ENCODE measurements around the gene GPS1.

GPS1 gene

DNA sequence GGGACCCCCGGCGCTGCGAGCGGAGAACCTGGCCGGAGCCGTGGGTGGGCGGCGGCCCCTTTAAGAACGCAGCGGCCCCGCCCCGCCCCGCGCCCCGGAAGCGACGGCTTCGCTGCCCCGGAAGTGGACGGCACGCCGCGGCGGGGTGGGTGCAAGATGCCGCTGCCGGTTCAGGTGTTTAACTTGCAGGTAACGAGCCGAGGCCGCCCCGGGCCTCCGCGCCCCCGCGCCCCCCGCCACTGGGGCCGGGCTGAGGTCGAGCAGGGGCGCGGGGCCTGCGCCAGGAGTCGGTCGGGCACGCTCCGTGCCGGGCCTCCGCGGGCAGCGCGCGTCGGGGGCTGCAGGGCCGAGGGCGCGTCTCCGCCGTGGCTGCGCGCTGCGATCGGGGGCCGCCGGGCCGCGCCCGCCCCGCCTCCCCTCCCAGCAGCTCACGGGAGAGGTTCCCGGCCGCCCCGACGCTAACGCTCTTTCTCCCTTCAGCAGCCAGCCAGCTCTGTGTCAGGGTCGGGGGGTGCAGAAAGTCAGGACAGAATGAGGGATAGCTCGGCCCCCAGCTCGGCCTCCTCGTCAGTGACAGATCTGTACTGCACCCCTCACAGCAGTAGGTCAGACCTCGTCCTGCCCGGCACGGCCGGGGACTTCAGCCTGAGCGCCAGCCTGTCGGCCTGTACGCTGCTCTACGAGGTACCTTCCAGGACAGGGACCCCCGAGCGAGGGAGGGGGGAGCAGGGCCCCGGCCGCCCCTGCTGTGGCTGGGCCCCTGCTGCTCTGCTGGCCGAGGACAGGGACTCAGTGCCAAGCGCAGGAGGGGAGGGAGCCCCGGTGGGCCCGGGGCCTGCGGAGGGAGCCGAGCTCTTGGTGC lies at the start of gene GPS1, which contains the start of gene RFNG:
GPS1 (plus strand) TSS at position 123 of the 862 bp plus-strand sequence; CDS start at position 157, 34 bp downstream.
RFNG (minus strand) TSS at position 36 of the 862 bp plus-strand sequence. CDS start 45 bp downstream, outside the sequence.
- Histone ChIP-seq H3K4me1 (ENCODE audit: control insufficient read depth in 1 of 2, insufficient read depth in 2 of 2, low read length in 2 of 2) (peaks cover 0 to 29% of the 10 kb centered on the region in 2 donors), H3K27ac (ENCODE audit: low read length) (no peak within 1 kb of the TSS), H3K4me3 (ENCODE audit: low read depth in 1 of 2, low read length in 2 of 2) (peak within 1 kb of the TSS; percentile 71 to 97), H3K9me3 (ENCODE audit: control insufficient read depth in 1 of 2, low read length in 2 of 2) (no peaks in the 10 kb centered on the region), H3K36me3 (ENCODE audit: control insufficient read depth in 1 of 2, insufficient read depth in 2 of 2, low read length in 2 of 2) (peaks cover 5 to 68% of the 10 kb centered on the region in 2 donors), H3K27me3 (ENCODE audit: low read depth, low read length) (no peaks in the 10 kb centered on the region)

DNA sequence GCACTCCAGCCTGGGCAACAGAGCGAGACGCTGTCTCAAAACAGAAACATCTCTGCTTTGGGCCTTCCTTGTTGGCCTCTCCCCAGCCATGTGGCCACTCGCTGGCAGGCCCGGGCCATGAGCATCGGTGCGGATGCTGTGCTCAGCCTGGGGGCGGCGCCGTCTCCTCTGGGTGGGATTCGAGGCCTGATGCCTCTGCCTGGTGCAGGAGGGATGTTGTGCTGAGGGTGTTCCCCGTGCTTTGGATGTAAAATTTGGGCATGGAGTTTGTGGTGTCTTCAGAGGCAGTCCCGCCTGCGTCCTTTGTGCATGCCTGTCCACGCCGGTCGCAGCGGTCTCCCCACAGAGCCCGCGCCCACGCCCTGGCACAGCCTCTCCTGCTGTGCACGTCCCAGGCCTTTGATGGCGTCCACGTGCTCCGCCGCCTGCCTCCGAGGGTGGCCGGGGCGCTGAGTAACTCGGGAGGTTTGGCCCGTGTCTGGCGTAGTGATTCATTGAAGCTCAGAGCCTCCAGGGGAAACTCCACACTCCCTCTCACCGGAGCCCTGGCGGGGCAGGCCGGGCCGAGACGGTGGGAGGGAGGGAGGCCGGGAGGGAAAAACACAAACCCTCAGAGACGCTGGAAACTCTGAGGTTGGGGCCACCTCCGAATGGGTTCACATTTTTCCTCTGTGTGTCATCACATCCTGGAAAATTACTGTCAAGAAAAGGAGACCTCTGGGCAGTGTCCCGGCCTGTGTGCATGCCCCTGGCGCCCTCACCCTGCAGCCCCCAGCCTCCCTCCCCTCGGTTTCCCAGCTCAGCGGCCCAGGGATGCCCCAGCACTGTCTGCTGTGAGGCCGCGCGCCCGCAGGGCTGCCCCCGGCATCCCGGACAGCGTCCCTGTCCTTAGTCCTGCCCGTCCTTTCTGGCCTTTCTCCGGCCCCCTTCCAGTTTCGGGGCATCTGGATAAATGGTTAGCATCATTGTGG lies 48.0 kb upstream of the GPS1 start:
- H3K27me3 ChIP-seq (ENCODE audit: low read depth, low read length) = no peaks in the 10 kb centered on the region
- no peak overlapping the region for H3K27ac ChIP-seq (ENCODE audit: low read length)
- H3K4me3 ChIP-seq (ENCODE audit: low read depth in 1 of 2, low read length in 2 of 2) = no peak overlapping the region
- H3K4me1 ChIP-seq (ENCODE audit: control insufficient read depth in 1 of 2, insufficient read depth in 2 of 2, low read length in 2 of 2) = peaks cover 0 to 34% of the 10 kb centered on the region in 2 donors
- peaks cover 0 to 3% of the 10 kb centered on the region in 2 donors for H3K36me3 ChIP-seq (ENCODE audit: control insufficient read depth in 1 of 2, insufficient read depth in 2 of 2, low read length in 2 of 2)
- H3K9me3 ChIP-seq (ENCODE audit: control insufficient read depth in 1 of 2, low read length in 2 of 2) = no peaks in the 10 kb centered on the region

DNA sequence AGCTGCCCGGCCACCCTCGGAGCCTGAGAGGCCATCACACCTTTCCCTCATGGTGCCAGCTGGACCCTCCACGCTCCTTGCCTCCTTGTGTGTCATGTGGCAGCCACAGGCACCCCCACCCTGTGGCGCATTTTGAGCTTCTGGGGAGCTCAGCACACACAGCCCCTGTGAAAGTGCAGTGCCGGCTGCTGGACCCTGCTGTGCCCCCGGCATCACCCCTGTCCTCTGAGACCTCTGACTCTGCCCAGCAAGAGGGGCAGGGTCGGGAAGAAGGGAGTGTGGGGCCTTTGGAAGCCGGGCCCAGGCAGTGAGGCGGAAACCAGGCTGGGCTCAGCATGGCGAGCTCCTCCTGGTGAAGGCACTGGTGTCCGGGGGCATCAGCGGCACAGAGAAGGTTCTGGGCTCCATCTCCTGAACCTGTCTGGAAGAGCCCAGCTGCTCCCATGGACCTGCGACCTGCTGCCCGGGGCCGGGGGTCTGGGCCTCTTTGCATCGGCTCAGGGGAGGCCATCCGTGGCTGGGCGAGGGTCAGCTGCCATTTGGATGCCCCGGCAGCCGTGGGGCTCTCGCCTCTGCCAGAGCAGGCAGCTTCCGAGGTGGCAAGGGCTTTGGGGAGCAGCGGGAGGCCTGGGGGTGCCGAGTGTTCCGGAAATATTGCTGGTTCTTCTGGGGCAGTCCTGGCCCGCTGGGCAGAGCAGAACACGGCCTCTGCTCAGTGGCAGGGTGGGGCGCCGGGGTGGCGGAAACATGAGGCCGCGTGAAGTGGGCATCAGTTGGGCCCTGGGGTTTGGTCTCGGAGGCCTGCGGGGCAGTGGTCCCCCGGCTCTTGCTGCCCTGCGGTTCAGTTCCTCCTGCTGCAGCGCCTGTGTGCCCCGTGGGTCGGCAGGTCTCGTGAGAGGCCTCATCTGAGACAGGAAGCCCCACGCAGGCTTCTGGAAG lies 46.9 kb upstream of the GPS1 start:
- Histone ChIP-seq H3K9me3 (ENCODE audit: control insufficient read depth in 1 of 2, low read length in 2 of 2) (no peaks in the 10 kb centered on the region), H3K27me3 (ENCODE audit: low read depth, low read length) (no peaks in the 10 kb centered on the region), H3K4me1 (ENCODE audit: control insufficient read depth in 1 of 2, insufficient read depth in 2 of 2, low read length in 2 of 2) (peaks cover 0 to 34% of the 10 kb centered on the region in 2 donors), H3K36me3 (ENCODE audit: control insufficient read depth in 1 of 2, insufficient read depth in 2 of 2, low read length in 2 of 2) (peaks cover 0 to 8% of the 10 kb centered on the region in 2 donors), H3K27ac (ENCODE audit: low read length) (no peak overlapping the region), H3K4me3 (ENCODE audit: low read depth in 1 of 2, low read length in 2 of 2) (no peak overlapping the region)

DNA sequence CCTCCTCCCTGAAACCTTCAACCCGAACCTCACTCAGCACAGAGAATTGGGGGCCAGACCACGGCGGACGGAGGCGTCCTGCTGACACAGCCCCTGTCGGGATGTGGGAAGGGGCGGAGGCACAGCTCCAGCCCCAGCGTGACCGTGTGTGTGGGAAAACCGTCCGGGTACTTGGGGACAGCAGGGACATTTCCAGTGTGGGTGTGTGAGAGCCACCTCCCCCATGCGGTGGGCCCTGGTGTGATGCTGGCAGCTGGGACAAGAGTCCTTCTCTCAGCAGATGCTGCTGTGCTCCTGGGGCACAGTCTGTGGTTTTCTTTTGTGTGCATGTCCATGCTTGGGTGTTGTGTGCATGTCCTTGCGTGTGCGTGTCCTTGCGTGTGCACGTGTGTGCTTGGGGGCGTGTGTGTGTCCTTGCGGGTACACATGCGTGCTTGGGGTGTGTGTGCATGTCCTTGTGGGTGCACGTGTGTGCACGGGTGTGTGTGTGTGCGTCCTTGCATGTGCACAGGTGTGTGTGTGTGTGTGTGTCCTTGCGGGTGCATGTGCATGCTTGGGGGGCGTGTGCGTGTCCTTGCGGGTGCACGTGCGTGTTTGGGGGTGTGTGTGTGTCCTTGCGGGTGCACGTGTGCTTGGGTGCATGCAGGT lies 45.9 kb upstream of the GPS1 start:
- Histone ChIP-seq H3K4me1 (ENCODE audit: control insufficient read depth in 1 of 2, insufficient read depth in 2 of 2, low read length in 2 of 2) (peaks cover 0 to 34% of the 10 kb centered on the region in 2 donors), H3K27ac (ENCODE audit: low read length) (no peak overlapping the region)

DNA sequence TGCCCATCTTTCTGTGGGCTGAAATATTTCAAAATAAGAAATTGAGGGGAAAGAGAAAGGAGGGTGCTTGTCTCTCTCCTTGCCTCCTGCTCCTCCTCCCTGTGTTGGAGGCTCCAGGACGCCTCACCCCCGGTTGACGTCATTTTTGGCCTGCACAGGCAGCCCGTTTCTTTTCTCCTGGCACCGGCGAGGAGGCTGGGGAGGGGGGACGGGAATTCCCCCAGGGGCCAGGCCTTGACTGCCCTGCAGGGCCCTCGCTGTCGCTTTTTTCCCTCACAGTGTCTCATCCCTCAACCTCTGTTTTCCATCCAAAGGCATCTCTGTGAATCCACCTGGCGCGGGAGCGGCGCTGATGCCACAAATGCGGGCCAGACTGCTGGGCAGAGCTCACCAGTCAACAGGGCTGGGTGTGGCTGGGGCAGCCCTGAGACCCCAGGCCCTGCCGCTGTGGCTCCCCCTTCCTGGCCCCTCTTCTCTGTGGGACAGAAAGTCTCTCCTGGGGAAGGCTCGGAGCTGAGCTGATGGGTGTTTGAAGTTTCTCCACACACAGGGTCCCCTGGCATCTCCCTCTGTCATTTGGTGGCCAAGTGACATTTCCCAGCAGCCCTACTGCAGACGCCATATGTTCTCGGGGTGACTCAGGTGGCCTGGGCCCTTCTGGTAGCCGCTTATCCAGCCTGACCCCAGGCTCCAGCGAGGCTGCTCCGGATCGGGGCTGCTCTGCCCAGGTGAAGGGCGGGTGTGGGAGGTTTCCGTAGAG lies 45.0 kb upstream of the GPS1 start:
- no peak overlapping the region for H3K4me3 ChIP-seq (ENCODE audit: low read depth in 1 of 2, low read length in 2 of 2)
- H3K27me3 ChIP-seq (ENCODE audit: low read depth, low read length) = no peaks in the 10 kb centered on the region
- H3K27ac ChIP-seq (ENCODE audit: low read length) = no peak overlapping the region
- peaks cover 0 to 8% of the 10 kb centered on the region in 2 donors for H3K36me3 ChIP-seq (ENCODE audit: control insufficient read depth in 1 of 2, insufficient read depth in 2 of 2, low read length in 2 of 2)
- no peaks in the 10 kb centered on the region for H3K9me3 ChIP-seq (ENCODE audit: control insufficient read depth in 1 of 2, low read length in 2 of 2)
- peaks cover 0 to 34% of the 10 kb centered on the region in 2 donors for H3K4me1 ChIP-seq (ENCODE audit: control insufficient read depth in 1 of 2, insufficient read depth in 2 of 2, low read length in 2 of 2)

More for the DNA sequence above, 45.9 kb upstream of the GPS1 start:
- Histone ChIP-seq H3K36me3 (ENCODE audit: control insufficient read depth in 1 of 2, insufficient read depth in 2 of 2, low read length in 2 of 2) (peaks cover 0 to 8% of the 10 kb centered on the region in 2 donors), H3K9me3 (ENCODE audit: control insufficient read depth in 1 of 2, low read length in 2 of 2) (no peaks in the 10 kb centered on the region), H3K4me3 (ENCODE audit: low read depth in 1 of 2, low read length in 2 of 2) (no peak overlapping the region), H3K27me3 (ENCODE audit: low read depth, low read length) (no peaks in the 10 kb centered on the region)

DNA sequence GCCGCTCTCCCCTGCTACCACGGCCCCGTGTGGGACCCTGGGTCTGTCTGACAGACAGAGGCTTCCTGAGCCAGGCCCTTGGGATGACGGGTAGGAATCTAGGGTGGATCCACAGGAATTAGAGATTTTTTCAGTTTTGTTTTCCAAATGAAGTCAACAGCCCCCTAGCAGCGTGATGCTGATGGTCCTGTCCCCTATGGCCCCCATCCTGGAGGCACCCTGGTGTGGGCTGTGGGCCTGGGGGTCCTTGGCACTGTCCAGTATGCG lies 44.5 kb upstream of the GPS1 start:
- Histone ChIP-seq H3K4me1 (ENCODE audit: control insufficient read depth in 1 of 2, insufficient read depth in 2 of 2, low read length in 2 of 2) (peaks cover 0 to 34% of the 10 kb centered on the region in 2 donors), H3K27ac (ENCODE audit: low read length) (no peak overlapping the region), H3K9me3 (ENCODE audit: control insufficient read depth in 1 of 2, low read length in 2 of 2) (no peaks in the 10 kb centered on the region), H3K4me3 (ENCODE audit: low read depth in 1 of 2, low read length in 2 of 2) (no peak overlapping the region), H3K27me3 (ENCODE audit: low read depth, low read length) (no peaks in the 10 kb centered on the region), H3K36me3 (ENCODE audit: control insufficient read depth in 1 of 2, insufficient read depth in 2 of 2, low read length in 2 of 2) (peaks cover 0 to 8% of the 10 kb centered on the region in 2 donors)

DNA sequence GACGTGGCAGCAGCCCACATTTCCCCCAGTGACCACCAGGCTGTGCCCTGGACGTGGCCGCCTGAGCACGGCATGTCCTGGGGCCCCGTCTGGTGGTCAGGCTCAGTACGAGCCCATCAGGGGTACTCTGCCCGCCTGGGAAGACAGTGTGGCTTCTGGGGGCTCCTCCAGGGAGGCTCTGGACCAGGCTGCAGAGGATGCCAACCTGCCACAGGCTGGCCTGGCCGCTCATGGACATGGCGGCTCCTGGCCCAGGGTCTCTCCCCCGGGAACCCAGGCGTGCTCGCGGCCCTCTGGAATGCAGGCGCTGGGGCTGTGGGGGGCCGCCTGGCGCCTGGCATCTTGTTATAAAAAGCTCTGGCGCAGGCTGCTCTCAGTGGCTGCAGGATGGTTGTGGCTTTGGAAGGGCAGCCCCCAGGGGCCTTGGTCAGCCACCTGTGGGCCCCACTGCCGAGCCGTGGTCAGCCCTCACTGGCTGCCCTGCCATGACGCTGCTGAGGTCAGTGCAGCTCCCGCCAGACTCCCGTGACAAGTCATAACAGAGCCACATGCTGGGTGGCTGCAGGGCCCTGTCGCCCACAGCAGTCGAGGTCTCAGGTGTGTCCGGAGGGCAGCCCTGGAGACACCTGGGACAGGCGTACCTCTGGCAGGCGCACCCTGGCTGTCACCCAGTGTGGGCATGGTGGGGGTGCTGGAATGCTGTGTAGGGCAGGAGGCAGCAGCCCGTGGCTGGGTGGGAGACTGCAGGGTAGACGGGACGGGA lies 44.0 kb upstream of the GPS1 start:
- Histone ChIP-seq H3K4me3 (ENCODE audit: low read depth in 1 of 2, low read length in 2 of 2) (no peak overlapping the region), H3K4me1 (ENCODE audit: control insufficient read depth in 1 of 2, insufficient read depth in 2 of 2, low read length in 2 of 2) (peaks cover 0 to 37% of the 10 kb centered on the region in 2 donors), H3K9me3 (ENCODE audit: control insufficient read depth in 1 of 2, low read length in 2 of 2) (no peaks in the 10 kb centered on the region), H3K27me3 (ENCODE audit: low read depth, low read length) (no peaks in the 10 kb centered on the region), H3K27ac (ENCODE audit: low read length) (no peak overlapping the region), H3K36me3 (ENCODE audit: control insufficient read depth in 1 of 2, insufficient read depth in 2 of 2, low read length in 2 of 2) (peaks cover 0 to 8% of the 10 kb centered on the region in 2 donors)

DNA sequence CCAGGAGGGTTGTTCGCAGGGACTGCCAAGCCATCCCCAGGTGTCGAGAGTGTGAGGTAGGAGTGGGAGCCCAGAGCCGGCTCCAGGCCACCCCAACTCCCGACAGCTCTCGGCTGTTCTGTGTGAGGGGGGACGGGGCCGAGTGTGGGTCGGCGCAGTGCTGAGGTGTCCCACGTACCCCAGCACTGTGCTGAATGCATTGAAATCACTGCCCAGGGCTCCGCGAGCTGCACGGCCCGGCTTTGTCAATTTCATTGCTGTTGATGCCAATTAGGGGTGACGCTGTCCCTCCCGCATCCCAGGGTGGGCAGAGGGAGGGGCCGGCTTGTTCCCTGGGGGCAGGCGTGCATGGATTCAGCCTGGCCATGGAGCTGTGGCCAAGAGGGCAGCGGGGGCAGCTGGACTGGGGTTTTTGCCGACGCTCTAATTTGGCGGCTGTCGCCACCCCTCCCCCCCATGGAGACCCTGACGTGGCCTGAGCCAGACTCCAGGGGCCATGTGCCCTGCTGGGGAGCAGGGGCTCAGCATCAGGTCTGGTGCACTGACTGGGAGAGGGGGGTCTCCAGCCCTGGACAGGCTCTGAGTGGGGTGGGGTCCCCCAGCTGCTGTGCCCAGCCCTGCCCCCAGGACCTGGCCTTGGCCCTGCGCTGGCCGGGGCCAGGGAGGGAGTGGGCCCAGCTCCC lies 43.3 kb upstream of the GPS1 start:
- H3K36me3 ChIP-seq (ENCODE audit: control insufficient read depth in 1 of 2, insufficient read depth in 2 of 2, low read length in 2 of 2) = peaks cover 0 to 8% of the 10 kb centered on the region in 2 donors
- peaks cover 0 to 34% of the 10 kb centered on the region in 2 donors for H3K4me1 ChIP-seq (ENCODE audit: control insufficient read depth in 1 of 2, insufficient read depth in 2 of 2, low read length in 2 of 2)
- no peaks in the 10 kb centered on the region for H3K9me3 ChIP-seq (ENCODE audit: control insufficient read depth in 1 of 2, low read length in 2 of 2)
- no peak overlapping the region for H3K4me3 ChIP-seq (ENCODE audit: low read depth in 1 of 2, low read length in 2 of 2)
- no peaks in the 10 kb centered on the region for H3K27me3 ChIP-seq (ENCODE audit: low read depth, low read length)
- no peak overlapping the region for H3K27ac ChIP-seq (ENCODE audit: low read length)

DNA sequence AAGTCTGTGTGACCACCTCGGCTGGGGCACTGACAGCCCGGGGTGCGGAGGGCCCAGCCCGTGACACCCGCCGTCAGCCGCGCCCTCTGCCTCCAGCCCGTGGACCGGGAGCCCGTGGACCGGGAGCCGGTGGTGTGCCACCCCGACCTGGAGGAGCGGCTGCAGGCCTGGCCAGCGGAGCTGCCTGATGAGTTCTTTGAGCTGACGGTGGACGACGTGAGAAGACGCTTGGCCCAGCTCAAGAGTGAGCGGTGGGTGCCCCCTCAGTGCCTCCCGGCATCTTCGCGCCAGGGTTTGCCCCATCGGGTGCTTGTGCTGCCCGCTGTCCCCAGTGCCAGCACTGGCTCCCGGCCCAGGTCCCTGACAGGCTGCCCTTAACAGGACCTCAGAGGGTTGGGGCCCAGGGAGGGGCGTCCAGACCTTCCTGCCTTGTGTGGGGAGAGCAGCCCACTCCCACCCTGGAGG lies 42.7 kb upstream of the GPS1 start:
- H3K4me1 ChIP-seq (ENCODE audit: control insufficient read depth in 1 of 2, insufficient read depth in 2 of 2, low read length in 2 of 2) = peaks cover 0 to 29% of the 10 kb centered on the region in 2 donors
- H3K27ac ChIP-seq (ENCODE audit: low read length) = no peak overlapping the region
- no peaks in the 10 kb centered on the region for H3K27me3 ChIP-seq (ENCODE audit: low read depth, low read length)
- peaks cover 0 to 8% of the 10 kb centered on the region in 2 donors for H3K36me3 ChIP-seq (ENCODE audit: control insufficient read depth in 1 of 2, insufficient read depth in 2 of 2, low read length in 2 of 2)
- H3K9me3 ChIP-seq (ENCODE audit: control insufficient read depth in 1 of 2, low read length in 2 of 2) = no peaks in the 10 kb centered on the region
- H3K4me3 ChIP-seq (ENCODE audit: low read depth in 1 of 2, low read length in 2 of 2) = no peak overlapping the region
